BLaER1 (cell line): ENCODE results near the gene RAX.
"Not testable (repeated sequence)": the region's sequence is repeated elsewhere in the genome, so short reads cannot be mapped to it uniquely, and the experiment has no call there.

Experiments used
- H3K27ac ChIP-seq: shearing (Covaris generic); formaldehyde crosslinking; 2 replicates; pipeline ENCODE4 v1.8.1; 2022
- H3K27me3 ChIP-seq: shearing (Covaris generic); formaldehyde crosslinking; 2 replicates; pipeline ENCODE4 v1.8.1; 2022
- H3K36me3 ChIP-seq: shearing (Covaris generic); formaldehyde crosslinking; 2 replicates; pipeline ENCODE4 v1.8.1; 2022
- H3K4me1 ChIP-seq: shearing (Covaris generic); formaldehyde crosslinking; 2 replicates; pipeline ENCODE4 v1.8.1; 2022
- H3K4me2 ChIP-seq: shearing (Covaris generic); formaldehyde crosslinking; 2 replicates; pipeline ENCODE4 v1.8.1; 2022
- H3K4me3 ChIP-seq: shearing (Covaris generic); formaldehyde crosslinking; 2 replicates; pipeline ENCODE4 v1.8.1; 2022
- H3K9ac ChIP-seq: shearing (Covaris generic); formaldehyde crosslinking; 2 replicates; pipeline ENCODE4 v1.8.1; 2022
- H3K9me3 ChIP-seq: shearing (Covaris generic); formaldehyde crosslinking; 2 replicates; pipeline ENCODE4 v1.8.1; 2022
- H4K20me1 ChIP-seq: shearing (Covaris generic); formaldehyde crosslinking; 2 replicates; pipeline ENCODE4 v1.8.1; 2022
- Cebpa-rat ChIP-seq: shearing (Covaris generic); IDR thresholded peaks from 2 replicates; pipeline ENCODE4 v1.8.1; 2022

Gene RAX

DNA sequence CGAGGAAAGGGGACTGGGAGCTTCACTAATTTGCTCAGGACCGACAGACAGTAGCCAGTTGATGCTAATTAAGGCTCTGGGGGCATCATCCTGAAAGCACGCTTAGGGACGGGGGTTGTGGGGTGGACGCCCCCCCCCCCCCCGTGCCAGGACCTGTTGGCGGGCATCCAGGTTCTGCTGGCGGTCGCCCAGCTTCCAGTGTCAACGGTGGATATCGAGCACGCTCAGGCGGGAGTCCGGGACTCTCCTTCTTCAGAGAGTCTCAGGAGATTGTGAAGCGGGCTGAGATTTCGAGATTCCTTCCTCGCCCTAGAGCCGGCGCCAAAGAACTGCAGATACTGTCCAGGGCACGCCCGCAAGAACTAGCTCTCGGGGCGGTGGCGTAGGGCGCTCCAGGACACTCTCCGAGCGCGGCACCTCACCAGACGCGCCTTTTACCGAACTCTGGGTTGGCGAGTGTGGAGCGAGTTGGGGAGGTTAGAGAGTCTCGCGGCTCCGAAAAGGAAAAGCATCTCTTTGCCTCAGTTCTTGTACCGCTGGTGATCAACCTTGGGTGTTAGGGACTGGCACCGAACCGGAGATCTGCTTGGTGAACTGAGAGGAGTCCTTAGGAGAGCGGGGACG, 5.6 kb downstream of the RAX start:
- peaks cover 93% of the 10 kb centered on the region for H3K27me3 ChIP-seq
- H3K9me3 ChIP-seq, result peaks cover 84% of the 10 kb centered on the region
- no peaks in the 10 kb centered on the region for H3K36me3 ChIP-seq
- H3K4me2 ChIP-seq, result no peak overlapping the region
- no peak for TF ChIP-seq Cebpa-rat
- H3K27ac ChIP-seq, result no peak overlapping the region
- H3K4me3 ChIP-seq, result no peak overlapping the region
- peaks cover 7% of the 10 kb centered on the region; the same call in 1 of the 2 replicates for H4K20me1 ChIP-seq
- peaks cover 8% of the 10 kb centered on the region; the same call in 1 of the 2 replicates for H3K4me1 ChIP-seq
- no peak overlapping the region for H3K9ac ChIP-seq

DNA sequence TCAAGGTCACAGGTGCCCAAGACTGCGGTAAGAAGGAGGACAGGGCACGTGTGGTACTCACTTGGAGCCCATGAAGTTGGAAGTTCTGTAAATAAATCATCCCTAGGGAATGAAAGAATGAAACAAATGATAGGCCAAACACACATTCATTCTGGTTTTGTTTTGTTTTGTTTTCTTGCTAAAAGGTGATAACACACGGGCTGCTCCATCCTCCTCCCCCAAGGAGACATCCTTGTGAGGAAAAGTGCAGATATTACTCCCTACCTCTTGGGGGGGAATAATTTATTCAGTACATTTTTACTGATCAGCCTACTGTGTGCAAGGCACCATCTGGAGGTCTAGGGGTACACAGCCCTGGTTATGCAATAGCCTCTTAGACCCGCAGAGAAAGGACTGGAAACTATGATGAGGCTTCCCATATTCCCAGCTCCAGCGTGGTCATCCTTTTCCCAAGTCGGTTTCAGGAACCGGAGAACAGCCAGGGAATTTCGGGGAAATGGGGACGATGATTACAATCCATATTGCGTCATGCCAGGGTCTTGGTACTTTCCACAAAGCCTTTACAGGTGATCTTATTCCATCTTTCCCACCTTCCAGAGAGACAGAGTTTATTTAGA, 6.3 kb downstream of the RAX start:
- TF ChIP-seq Cebpa-rat, result peak; percentile 33; the same call in 1 of the 2 replicates
- Histone ChIP-seq H3K9ac (no peak overlapping the region), H3K27ac (no peak overlapping the region), H3K27me3 (peaks cover 87% of the 10 kb centered on the region), H3K4me2 (no peak overlapping the region), H4K20me1 (peaks cover 7% of the 10 kb centered on the region; the same call in 1 of the 2 replicates), H3K9me3 (peaks cover 78% of the 10 kb centered on the region), H3K36me3 (no peaks in the 10 kb centered on the region), H3K4me1 (peaks cover 8% of the 10 kb centered on the region; the same call in 1 of the 2 replicates), H3K4me3 (no peak overlapping the region)

GRCh38 chr18:59266459-59266858, 6.8 kb downstream of the RAX start:
- Histone ChIP-seq H3K36me3 (no peaks in the 10 kb centered on the region), H3K27ac (no peak overlapping the region), H3K4me1 (peaks cover 8% of the 10 kb centered on the region; the same call in 1 of the 2 replicates), H4K20me1 (peaks cover 7% of the 10 kb centered on the region; the same call in 1 of the 2 replicates), H3K9ac (no peak overlapping the region), H3K4me3 (no peak overlapping the region), H3K4me2 (no peak overlapping the region), H3K27me3 (peaks cover 82% of the 10 kb centered on the region), H3K9me3 (peaks cover 73% of the 10 kb centered on the region)
- TF ChIP-seq Cebpa-rat, result no peak

GRCh38 chr18:59265974-59266369, 7.3 kb downstream of the RAX start:
- Histone ChIP-seq H3K4me1 (peaks cover 8% of the 10 kb centered on the region; the same call in 1 of the 2 replicates), H3K36me3 (no peaks in the 10 kb centered on the region)

DNA sequence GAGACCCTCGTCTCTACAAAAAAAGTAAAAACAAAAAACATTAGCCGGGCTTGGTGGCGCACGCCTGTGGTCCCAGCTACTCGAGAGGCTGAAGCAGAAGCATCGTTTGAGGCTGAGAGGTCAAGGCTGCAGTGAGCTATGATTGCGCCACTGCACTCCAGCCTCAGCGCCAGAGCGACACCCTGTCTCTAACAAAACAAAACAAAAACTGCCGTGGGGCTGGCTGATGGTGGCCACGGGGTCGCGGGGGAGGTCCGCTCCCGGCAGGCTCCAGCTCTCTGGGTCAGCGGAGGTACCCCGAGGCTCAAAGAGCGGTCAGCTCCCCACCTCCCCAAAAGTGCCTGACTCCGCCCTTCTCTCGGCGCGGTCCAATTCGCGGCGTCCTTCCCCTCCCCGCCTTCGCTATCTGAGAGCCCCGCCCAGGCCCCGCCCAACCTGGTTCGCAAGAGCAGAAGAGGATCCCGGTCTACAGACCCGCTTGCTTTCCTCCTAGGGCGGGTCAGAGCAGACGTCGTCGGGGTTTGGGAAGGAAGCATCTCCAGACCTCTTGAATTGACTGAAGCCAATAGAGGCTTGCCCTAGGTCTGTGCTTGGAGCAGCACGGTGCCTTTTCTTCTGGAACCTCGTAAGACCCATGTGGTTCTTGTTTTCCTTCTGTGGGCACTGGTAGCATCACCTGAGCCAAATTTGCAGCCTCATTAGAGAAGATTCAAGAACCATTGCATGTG, 7.8 kb downstream of the RAX start:
- H3K27ac ChIP-seq, result no peak overlapping the region
- no peak for TF ChIP-seq Cebpa-rat
- no peak overlapping the region for H3K4me2 ChIP-seq
- no peak overlapping the region for H3K4me3 ChIP-seq
- no peak overlapping the region for H3K9ac ChIP-seq
- H3K4me1 ChIP-seq, result peaks cover 8% of the 10 kb centered on the region; the same call in 1 of the 2 replicates
- peaks cover 62% of the 10 kb centered on the region for H3K9me3 ChIP-seq
- H3K36me3 ChIP-seq, result no peaks in the 10 kb centered on the region
- H3K27me3 ChIP-seq, result peaks cover 71% of the 10 kb centered on the region
- H4K20me1 ChIP-seq, result peaks cover 7% of the 10 kb centered on the region; the same call in 1 of the 2 replicates

More at GRCh38 chr18:59265974-59266369, 7.3 kb downstream of the RAX start:
- H3K27me3 ChIP-seq, result peaks cover 77% of the 10 kb centered on the region
- H3K4me3 ChIP-seq, result no peak overlapping the region
- H4K20me1 ChIP-seq, result peaks cover 7% of the 10 kb centered on the region; the same call in 1 of the 2 replicates
- no peak overlapping the region for H3K27ac ChIP-seq
- no peak overlapping the region for H3K4me2 ChIP-seq
- peaks cover 68% of the 10 kb centered on the region for H3K9me3 ChIP-seq
- H3K9ac ChIP-seq, result no peak overlapping the region
- no peak for TF ChIP-seq Cebpa-rat

DNA sequence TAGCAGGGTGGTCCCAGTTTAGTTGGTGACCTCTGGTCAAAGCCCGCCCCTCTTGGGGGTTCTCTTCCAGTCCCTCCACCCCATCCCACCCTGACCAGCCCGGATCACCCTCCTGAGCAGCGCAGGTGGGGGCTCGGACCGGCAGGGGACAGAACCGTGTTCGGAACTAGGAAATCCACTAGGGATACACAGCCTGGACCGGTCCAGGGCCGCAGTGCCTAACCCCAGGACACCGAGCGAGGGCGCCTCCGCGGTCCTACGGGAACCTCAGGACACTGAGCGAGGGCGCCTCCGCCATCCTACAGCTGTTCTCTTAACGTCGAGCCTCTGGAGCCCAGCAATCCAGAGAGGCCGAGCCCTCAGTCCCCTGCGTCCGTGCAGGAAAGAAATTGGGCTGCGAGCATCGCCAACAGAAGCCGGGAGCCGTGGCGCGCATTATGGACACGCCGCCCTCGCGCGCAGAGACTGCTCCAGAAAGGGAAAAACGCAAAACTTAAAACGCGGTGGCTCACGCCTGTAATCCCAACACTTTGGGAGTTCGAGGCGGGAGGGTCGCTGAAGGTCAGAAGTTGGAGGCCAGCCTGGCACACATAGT, 8.5 kb downstream of the RAX start:
- Histone ChIP-seq H3K4me3 (no peak overlapping the region), H3K9ac (no peak overlapping the region), H3K27ac (no peak overlapping the region), H4K20me1 (peaks cover 7% of the 10 kb centered on the region; the same call in 1 of the 2 replicates), H3K36me3 (no peaks in the 10 kb centered on the region), H3K27me3 (peaks cover 65% of the 10 kb centered on the region), H3K4me1 (peaks cover 8% of the 10 kb centered on the region; the same call in 1 of the 2 replicates), H3K4me2 (no peak overlapping the region), H3K9me3 (peaks cover 57% of the 10 kb centered on the region)
- no peak for TF ChIP-seq Cebpa-rat

DNA sequence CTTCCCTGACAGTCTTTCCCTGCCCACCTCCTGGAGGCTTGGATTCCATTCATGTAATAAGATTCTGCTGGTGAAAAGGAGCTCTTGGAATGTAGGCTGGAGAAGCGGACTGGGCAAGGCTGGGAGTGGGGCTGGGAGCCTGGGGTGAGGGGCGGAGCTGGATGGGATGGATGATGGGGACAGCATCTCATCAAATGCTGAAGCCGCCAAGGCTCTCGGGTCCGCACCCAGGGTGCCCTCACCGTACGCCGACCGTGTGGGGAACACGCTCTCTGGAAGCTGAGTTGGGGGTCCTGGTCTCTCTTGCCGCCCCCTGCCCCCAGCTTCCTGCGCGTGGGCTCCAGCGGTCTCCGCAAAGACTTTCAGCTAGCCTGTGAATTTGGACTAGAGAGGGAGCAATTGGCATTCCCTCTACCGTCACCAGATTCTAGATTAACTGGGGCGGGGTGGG, 9.1 kb downstream of the RAX start:
- TF ChIP-seq Cebpa-rat, result no peak
- peaks cover 2% of the 10 kb centered on the region; the same call in 1 of the 2 replicates for H4K20me1 ChIP-seq
- no peak overlapping the region for H3K4me2 ChIP-seq
- no peak overlapping the region for H3K4me3 ChIP-seq
- no peaks in the 10 kb centered on the region for H3K36me3 ChIP-seq
- H3K9me3 ChIP-seq, result peaks cover 51% of the 10 kb centered on the region
- H3K27me3 ChIP-seq, result peaks cover 59% of the 10 kb centered on the region
- peaks cover 5% of the 10 kb centered on the region; the same call in 1 of the 2 replicates for H3K4me1 ChIP-seq
- no peak overlapping the region for H3K27ac ChIP-seq
- no peak overlapping the region for H3K9ac ChIP-seq

- H3K27me3 ChIP-seq, result peaks cover 54% of the 10 kb centered on the region
- peaks cover 46% of the 10 kb centered on the region for H3K9me3 ChIP-seq
- H3K4me1 ChIP-seq, result 0 out of 2 replicates have a peak, but pooled peaks cover under 1% of the 10 kb centered on the region
- H3K9ac ChIP-seq, result no peak overlapping the region
- no peak overlapping the region for H3K27ac ChIP-seq
- no peak overlapping the region for H3K4me3 ChIP-seq
- no peaks in the 10 kb centered on the region for H4K20me1 ChIP-seq
- no peak overlapping the region for H3K4me2 ChIP-seq
- no peaks in the 10 kb centered on the region for H3K36me3 ChIP-seq
- TF ChIP-seq Cebpa-rat, result no peak
Observed at GRCh38 chr18:59263661-59264060, 9.6 kb downstream of the RAX start.

GRCh38 chr18:59262243-59262642, 11.0 kb downstream of the RAX start:
- H4K20me1 ChIP-seq, H3K4me1 ChIP-seq, H3K4me3 ChIP-seq, H3K4me2 ChIP-seq, H3K36me3 ChIP-seq, H3K27ac ChIP-seq, H3K9ac ChIP-seq: not testable (repeated sequence)
- Histone ChIP-seq H3K9me3 (peaks cover 32% of the 10 kb centered on the region), H3K27me3 (peaks cover 40% of the 10 kb centered on the region)

- H3K36me3 ChIP-seq, H3K4me3 ChIP-seq, H3K9ac ChIP-seq, H3K4me2 ChIP-seq, H3K27ac ChIP-seq, H4K20me1 ChIP-seq, H3K4me1 ChIP-seq: not testable (repeated sequence)
- Histone ChIP-seq H3K9me3 (peaks cover 28% of the 10 kb centered on the region), H3K27me3 (peaks cover 36% of the 10 kb centered on the region)
Observed at GRCh38 chr18:59261842-59262241, 11.4 kb downstream of the RAX start.

DNA sequence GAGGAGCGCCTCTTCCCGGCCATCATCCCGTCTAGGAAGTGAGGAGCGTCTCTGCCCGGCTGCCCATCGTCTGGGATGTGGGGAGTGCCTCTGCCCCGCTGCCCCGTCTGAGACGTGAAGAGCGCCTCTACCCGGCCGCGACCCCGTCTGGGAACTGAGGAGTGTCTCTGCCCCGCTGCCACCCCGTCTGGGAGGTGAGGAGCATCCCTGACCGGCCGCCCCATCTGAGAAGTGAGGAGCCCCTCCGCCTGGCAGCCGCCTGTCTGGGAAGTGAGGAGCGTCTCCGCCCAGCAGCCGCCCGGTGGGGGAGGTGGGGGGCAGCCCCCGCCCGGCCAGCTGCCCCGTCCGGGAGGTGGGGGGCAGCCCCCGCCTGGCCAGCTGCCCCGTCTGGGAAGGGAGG, 17.8 kb downstream of the RAX start:
- H3K4me1 ChIP-seq, H4K20me1 ChIP-seq, H3K27me3 ChIP-seq, H3K4me2 ChIP-seq, H3K9me3 ChIP-seq, H3K27ac ChIP-seq, H3K4me3 ChIP-seq, H3K36me3 ChIP-seq, H3K9ac ChIP-seq: not testable (repeated sequence)
